Measurements from ENCODE around the gene CD44. TPM values are rescaled to one million over a fixed set of nuclear protein-coding genes. Genes with fewer than 3 reads are reported as not detected.
A peak's percentile ranks its signal among the peaks of the same experiment; 100 is the strongest.

Gene CD44
- total and polyA plus RNA-seq, 5 donors from 2014 or later, result 441 to 1,181 (median 497) TPM

DNA sequence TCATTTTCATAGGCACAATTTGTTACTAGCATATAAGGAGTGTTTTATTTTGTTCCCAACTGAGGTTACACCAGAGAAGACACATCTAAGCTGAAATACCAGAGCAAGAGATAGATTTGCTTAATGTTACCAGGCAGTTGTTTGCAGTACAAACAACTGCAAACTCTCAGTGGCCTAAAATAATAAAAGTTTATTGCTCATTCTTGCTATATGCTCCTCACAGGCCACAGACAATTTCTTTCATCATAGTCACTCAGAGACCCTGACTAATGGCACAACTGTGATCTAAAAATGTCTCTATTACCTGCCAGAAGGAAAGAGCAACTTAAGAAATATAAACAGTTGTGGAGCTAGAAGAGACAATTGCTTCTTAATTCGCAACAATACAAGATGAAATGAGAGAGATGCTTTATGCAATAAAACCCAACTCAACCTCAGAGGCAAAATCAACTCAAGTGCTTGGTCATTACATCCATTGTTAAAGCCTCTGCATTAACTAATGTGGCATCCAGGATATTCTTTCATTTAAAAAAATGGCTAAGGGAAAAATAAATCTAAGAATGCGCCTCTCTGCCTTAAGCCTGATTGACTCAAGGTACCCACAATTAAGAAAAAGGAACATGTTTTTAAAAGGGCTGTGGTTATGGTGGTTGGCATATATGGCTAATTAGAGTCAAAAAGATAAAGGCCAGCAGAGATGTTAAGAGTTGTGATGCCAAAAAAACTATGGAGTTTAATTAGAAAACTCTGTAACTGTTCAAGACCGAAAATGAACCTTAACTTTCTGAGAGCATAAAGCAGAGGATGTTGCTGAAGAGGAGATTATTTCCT, 103.7 kb downstream of the CD44 start:
- peaks cover 4% of the 10 kb centered on the region for H3K36me3 Mint-ChIP-seq
- peaks cover 26 to 71% (median 51%) of the 10 kb centered on the region in 4 donors for H3K4me1 Mint-ChIP-seq
- no peak for DNase-seq
- Histone ChIP-seq H3K9me3 (ENCODE audit: control insufficient read depth in 2 of 2, low read length in 2 of 2) (no peaks in the 10 kb centered on the region), H3K27me3 (ENCODE audit: control insufficient read depth, insufficient read depth, low read length) (no peaks in the 10 kb centered on the region), H3K36me3 (ENCODE audit: control insufficient read depth, insufficient read depth, low read length) (no peaks in the 10 kb centered on the region), H3K27ac (ENCODE audit: insufficient read depth, low read length, poor library complexity, severe bottlenecking) (no peak overlapping the region), H3K4me1 (ENCODE audit: control insufficient read depth, insufficient read depth, low read length, poor library complexity, severe bottlenecking) (peaks cover 27% of the 10 kb centered on the region), H3K4me3 (ENCODE audit: low read depth, low read length) (peak overlapping the region; percentile 38)
- H3K27me3 Mint-ChIP-seq, result peaks cover 5% of the 10 kb centered on the region
- H3K27ac Mint-ChIP-seq, result peak overlapping the region; percentile 57 to 96 (median 79)
- H3K9me3 Mint-ChIP-seq, result peaks cover 0 to 6% (median 0%) of the 10 kb centered on the region in 7 donors
- peak overlapping the region; percentile 17 to 60 (median 36) for H3K4me3 Mint-ChIP-seq
- ATAC-seq (ENCODE audit: low read depth in 2 of 2), result no peak

- no peak overlapping the region for H3K4me3 Mint-ChIP-seq
- Histone ChIP-seq H3K9me3 (ENCODE audit: control insufficient read depth in 2 of 2, low read length in 2 of 2) (peaks cover 4% of the 10 kb centered on the region in 2 experiments), H3K36me3 (ENCODE audit: control insufficient read depth, insufficient read depth, low read length) (no peaks in the 10 kb centered on the region), H3K27ac (ENCODE audit: insufficient read depth, low read length, poor library complexity, severe bottlenecking) (no peak overlapping the region), H3K27me3 (ENCODE audit: control insufficient read depth, insufficient read depth, low read length) (no peaks in the 10 kb centered on the region), H3K4me1 (ENCODE audit: control insufficient read depth, insufficient read depth, low read length, poor library complexity, severe bottlenecking) (peaks cover 29% of the 10 kb centered on the region), H3K4me3 (ENCODE audit: low read depth, low read length) (no peak overlapping the region)
- H3K9me3 Mint-ChIP-seq, result peaks cover 0 to 6% (median 2%) of the 10 kb centered on the region in 7 donors
- peak overlapping the region in 1 of 3 donors; percentile 32 for H3K27ac Mint-ChIP-seq
- peaks cover 26 to 74% (median 49%) of the 10 kb centered on the region in 4 donors for H3K4me1 Mint-ChIP-seq
- peaks cover 5% of the 10 kb centered on the region for H3K27me3 Mint-ChIP-seq
- ATAC-seq (ENCODE audit: low read depth in 2 of 2), result no peak
- no peak for DNase-seq
- H3K36me3 Mint-ChIP-seq, result peaks cover 4% of the 10 kb centered on the region
Observed at GRCh38 chr11:35243774-35244173, 104.8 kb downstream of the CD44 start.

- peak overlapping the region; percentile 72 to 98 (median 73) for H3K27ac Mint-ChIP-seq
- no peaks in the 10 kb centered on the region for H3K27me3 ChIP-seq (ENCODE audit: control insufficient read depth, insufficient read depth, low read length)
- H3K27me3 Mint-ChIP-seq, result peaks cover 5% of the 10 kb centered on the region
- no peak for ATAC-seq (ENCODE audit: low read depth in 2 of 2)
- H3K36me3 Mint-ChIP-seq, result peaks cover 4% of the 10 kb centered on the region
- peaks cover 29% of the 10 kb centered on the region for H3K4me1 ChIP-seq (ENCODE audit: control insufficient read depth, insufficient read depth, low read length, poor library complexity, severe bottlenecking)
- no peaks in the 10 kb centered on the region for H3K36me3 ChIP-seq (ENCODE audit: control insufficient read depth, insufficient read depth, low read length)
- no peak overlapping the region for H3K27ac ChIP-seq (ENCODE audit: insufficient read depth, low read length, poor library complexity, severe bottlenecking)
- H3K4me3 ChIP-seq (ENCODE audit: low read depth, low read length), result no peak overlapping the region
- no peak for DNase-seq
- H3K4me3 Mint-ChIP-seq, result peak overlapping the region in 1 of 4 donors; percentile 26
- peaks cover 26 to 81% (median 51%) of the 10 kb centered on the region in 4 donors for H3K4me1 Mint-ChIP-seq
- H3K9me3 ChIP-seq (ENCODE audit: control insufficient read depth in 2 of 2, low read length in 2 of 2), result peaks cover 4% of the 10 kb centered on the region in 2 experiments
- H3K9me3 Mint-ChIP-seq, result peaks cover 0 to 6% (median 2%) of the 10 kb centered on the region in 7 donors
Observed at GRCh38 chr11:35245056-35245455, 106.1 kb downstream of the CD44 start.

- Histone ChIP-seq H3K9me3 (ENCODE audit: control insufficient read depth in 2 of 2, low read length in 2 of 2) (peaks cover 4% of the 10 kb centered on the region in 2 experiments), H3K4me3 (ENCODE audit: low read depth, low read length) (no peak overlapping the region), H3K27me3 (ENCODE audit: control insufficient read depth, insufficient read depth, low read length) (no peaks in the 10 kb centered on the region), H3K4me1 (ENCODE audit: control insufficient read depth, insufficient read depth, low read length, poor library complexity, severe bottlenecking) (peaks cover 29% of the 10 kb centered on the region), H3K36me3 (ENCODE audit: control insufficient read depth, insufficient read depth, low read length) (no peaks in the 10 kb centered on the region), H3K27ac (ENCODE audit: insufficient read depth, low read length, poor library complexity, severe bottlenecking) (peak overlapping the region; percentile 66)
- H3K36me3 Mint-ChIP-seq, result peaks cover 4% of the 10 kb centered on the region
- H3K9me3 Mint-ChIP-seq, result peaks cover 0 to 6% (median 2%) of the 10 kb centered on the region in 7 donors
- no peak for ATAC-seq (ENCODE audit: low read depth in 2 of 2)
- peak overlapping the region; percentile 97 to 99 (median 98) for H3K27ac Mint-ChIP-seq
- peaks cover 26 to 88% (median 51%) of the 10 kb centered on the region in 4 donors for H3K4me1 Mint-ChIP-seq
- peaks cover 5% of the 10 kb centered on the region for H3K27me3 Mint-ChIP-seq
- DNase-seq, result no peak
- H3K4me3 Mint-ChIP-seq, result no peak overlapping the region
Observed at GRCh38 chr11:35245786-35246185, 106.8 kb downstream of the CD44 start.

- peak overlapping the region in 1 of 4 donors; percentile 82 for H3K4me3 Mint-ChIP-seq
- H3K4me1 ChIP-seq (ENCODE audit: control insufficient read depth, insufficient read depth, low read length, poor library complexity, severe bottlenecking), result peaks cover 29% of the 10 kb centered on the region
- H3K4me1 Mint-ChIP-seq, result peaks cover 26 to 82% (median 47%) of the 10 kb centered on the region in 4 donors
Observed at GRCh38 chr11:35246745-35247144, 107.8 kb downstream of the CD44 start.

GRCh38 chr11:35247428-35247827, 108.5 kb downstream of the CD44 start:
- Histone ChIP-seq H3K36me3 (ENCODE audit: control insufficient read depth, insufficient read depth, low read length) (no peaks in the 10 kb centered on the region), H3K9me3 (ENCODE audit: control insufficient read depth in 2 of 2, low read length in 2 of 2) (peaks cover 4% of the 10 kb centered on the region in 2 experiments), H3K4me1 (ENCODE audit: control insufficient read depth, insufficient read depth, low read length, poor library complexity, severe bottlenecking) (peaks cover 29% of the 10 kb centered on the region), H3K4me3 (ENCODE audit: low read depth, low read length) (no peak overlapping the region), H3K27me3 (ENCODE audit: control insufficient read depth, insufficient read depth, low read length) (no peaks in the 10 kb centered on the region), H3K27ac (ENCODE audit: insufficient read depth, low read length, poor library complexity, severe bottlenecking) (peak overlapping the region; percentile 66)
- H3K4me3 Mint-ChIP-seq, result peak overlapping the region; percentile 1 to 90 (median 78)
- peaks cover 20 to 81% (median 42%) of the 10 kb centered on the region in 4 donors for H3K4me1 Mint-ChIP-seq
- H3K27me3 Mint-ChIP-seq, result peaks cover 5% of the 10 kb centered on the region
- peak overlapping the region; percentile 97 to 99 (median 98) for H3K27ac Mint-ChIP-seq
- peak; percentile 89 to 94 for ATAC-seq (ENCODE audit: low read depth in 2 of 2)
- peak; percentile 38 to 78 (median 74) for DNase-seq
- H3K36me3 Mint-ChIP-seq, result peaks cover 4% of the 10 kb centered on the region
- H3K9me3 Mint-ChIP-seq, result peaks cover 0 to 6% (median 2%) of the 10 kb centered on the region in 7 donors

More at GRCh38 chr11:35246745-35247144, 107.8 kb downstream of the CD44 start:
- ATAC-seq (ENCODE audit: low read depth in 2 of 2) (no peak), DNase-seq (no peak)
- peak overlapping the region; percentile 66 for H3K27ac ChIP-seq (ENCODE audit: insufficient read depth, low read length, poor library complexity, severe bottlenecking)
- H3K27me3 ChIP-seq (ENCODE audit: control insufficient read depth, insufficient read depth, low read length), result no peaks in the 10 kb centered on the region
- H3K9me3 Mint-ChIP-seq, result peaks cover 0 to 6% (median 2%) of the 10 kb centered on the region in 7 donors
- H3K4me3 ChIP-seq (ENCODE audit: low read depth, low read length), result no peak overlapping the region
- H3K27me3 Mint-ChIP-seq, result peaks cover 5% of the 10 kb centered on the region
- peaks cover 4% of the 10 kb centered on the region in 2 experiments for H3K9me3 ChIP-seq (ENCODE audit: control insufficient read depth in 2 of 2, low read length in 2 of 2)
- peaks cover 4% of the 10 kb centered on the region for H3K36me3 Mint-ChIP-seq
- H3K36me3 ChIP-seq (ENCODE audit: control insufficient read depth, insufficient read depth, low read length), result no peaks in the 10 kb centered on the region
- peak overlapping the region; percentile 97 to 99 (median 98) for H3K27ac Mint-ChIP-seq

DNA sequence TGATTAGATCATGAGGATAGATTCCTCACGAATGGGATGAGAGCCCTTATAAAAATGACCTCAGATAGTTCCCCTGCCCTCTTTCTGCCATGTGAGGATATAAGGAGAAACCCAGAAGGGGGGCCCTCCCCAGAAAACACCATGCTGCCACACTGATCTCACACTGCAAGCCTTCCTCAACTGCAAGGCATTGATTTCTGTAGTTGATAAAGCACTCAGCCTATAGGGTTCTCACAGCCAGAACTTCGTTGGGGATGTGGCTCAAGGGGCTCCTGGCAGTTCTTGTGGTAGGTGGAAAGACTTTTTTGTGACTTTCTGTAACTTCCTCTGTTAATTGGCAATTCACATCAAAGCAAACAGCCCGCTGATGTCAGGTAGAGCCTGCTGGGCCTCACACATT, 108.9 kb downstream of the CD44 start:
- DNase-seq, result peak in 1 of 3 donors; percentile 42
- no peak overlapping the region for H3K4me3 ChIP-seq (ENCODE audit: low read depth, low read length)
- Mint-ChIP-seq H3K27ac (peak overlapping the region; percentile 97 to 99 (median 98)), H3K9me3 (peaks cover 0 to 6% (median 2%) of the 10 kb centered on the region in 7 donors), H3K4me1 (peaks cover 16 to 77% (median 37%) of the 10 kb centered on the region in 4 donors), H3K27me3 (peaks cover 5% of the 10 kb centered on the region), H3K4me3 (peak overlapping the region; percentile 1 to 90 (median 78)), H3K36me3 (peaks cover 4% of the 10 kb centered on the region)
- H3K27me3 ChIP-seq (ENCODE audit: control insufficient read depth, insufficient read depth, low read length), result no peaks in the 10 kb centered on the region
- peaks cover 4% of the 10 kb centered on the region in 2 experiments for H3K9me3 ChIP-seq (ENCODE audit: control insufficient read depth in 2 of 2, low read length in 2 of 2)
- H3K36me3 ChIP-seq (ENCODE audit: control insufficient read depth, insufficient read depth, low read length), result no peaks in the 10 kb centered on the region
- H3K4me1 ChIP-seq (ENCODE audit: control insufficient read depth, insufficient read depth, low read length, poor library complexity, severe bottlenecking), result peaks cover 25% of the 10 kb centered on the region
- peak in 1 of 2 donors; percentile 27 for ATAC-seq (ENCODE audit: low read depth in 2 of 2)
- peak overlapping the region; percentile 66 for H3K27ac ChIP-seq (ENCODE audit: insufficient read depth, low read length, poor library complexity, severe bottlenecking)

Data from CD4-positive, CD25-positive, alpha-beta regulatory T cell (primary cell).